HUES6 (cell line): ENCODE data around the gene SLC25A21.

ENCODE experiments used
- H3K27ac ChIP-seq: 2 replicates; pipeline ENCODE4 v1.7.0; 2013; ENCODE audit warnings: low read depth, mild to moderate bottlenecking, low read length, inconsistent platforms
- H3K27me3 ChIP-seq: 2 replicates; pipeline ENCODE4 v1.6.1; 2013; ENCODE audit warnings: low read length; ENCODE audit not compliant: control insufficient read depth, insufficient read depth
- H3K36me3 ChIP-seq: 2 replicates; pipeline ENCODE4 v1.6.1; 2013; ENCODE audit warnings: low read length; ENCODE audit not compliant: control insufficient read depth, insufficient read depth
- H3K4me1 ChIP-seq: 2 replicates; pipeline ENCODE4 v1.6.1; 2013; ENCODE audit warnings: low read length; ENCODE audit not compliant: control insufficient read depth, insufficient read depth
- H3K4me3 ChIP-seq: 2 replicates; pipeline ENCODE4 v1.5.1; 2013; ENCODE audit warnings: low read depth, low read length
- H3K9ac ChIP-seq: one replicate; pipeline ENCODE4 v1.6.1; 2013; ENCODE audit warnings: mild to moderate bottlenecking, low read length
- H3K9me3 ChIP-seq: 2 replicates; pipeline ENCODE4 v1.6.1; 2013; ENCODE audit warnings: low read depth, low read length; ENCODE audit not compliant: control insufficient read depth, insufficient read depth

The SLC25A21 gene

DNA sequence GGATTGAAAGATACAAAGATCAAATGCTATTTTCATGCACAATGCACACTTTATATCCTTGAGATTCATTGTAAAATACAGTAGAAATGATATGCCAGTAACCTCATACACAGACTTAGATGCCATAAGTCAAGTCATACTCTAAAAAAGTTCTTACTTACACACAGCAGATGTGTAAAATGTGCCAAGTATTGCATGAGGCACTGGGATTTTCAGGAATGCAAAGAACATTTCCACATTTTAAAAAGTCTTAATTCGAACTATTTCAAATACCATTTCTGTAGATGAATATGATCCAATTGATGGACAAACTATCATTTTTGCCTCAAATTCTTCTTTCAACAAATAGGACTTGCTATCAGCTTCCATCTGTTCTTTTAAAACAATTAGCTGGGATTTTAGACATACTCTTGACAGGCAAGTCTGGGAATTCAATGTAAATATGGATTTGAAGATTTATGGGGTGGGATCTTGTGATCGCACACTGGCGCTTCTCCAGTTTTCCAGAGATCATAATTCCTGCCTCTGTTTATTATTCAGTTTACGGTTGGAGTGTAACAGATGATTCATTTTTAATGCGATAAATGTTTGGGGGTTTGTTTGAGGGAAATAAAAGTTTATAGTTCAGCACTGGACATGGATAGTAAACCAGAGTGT is 326.9 kb downstream of the SLC25A21 start:
- no peaks in the 10 kb centered on the region for H3K27me3 ChIP-seq
- no peak overlapping the region for H3K27ac ChIP-seq
- no peak overlapping the region for H3K9ac ChIP-seq
- H3K4me1 ChIP-seq: 0 out of 2 replicates have a peak, but pooled peaks cover 7% of the 10 kb centered on the region
- no peaks in the 10 kb centered on the region for H3K36me3 ChIP-seq
- no peaks in the 10 kb centered on the region for H3K9me3 ChIP-seq
- no peak overlapping the region for H3K4me3 ChIP-seq

DNA sequence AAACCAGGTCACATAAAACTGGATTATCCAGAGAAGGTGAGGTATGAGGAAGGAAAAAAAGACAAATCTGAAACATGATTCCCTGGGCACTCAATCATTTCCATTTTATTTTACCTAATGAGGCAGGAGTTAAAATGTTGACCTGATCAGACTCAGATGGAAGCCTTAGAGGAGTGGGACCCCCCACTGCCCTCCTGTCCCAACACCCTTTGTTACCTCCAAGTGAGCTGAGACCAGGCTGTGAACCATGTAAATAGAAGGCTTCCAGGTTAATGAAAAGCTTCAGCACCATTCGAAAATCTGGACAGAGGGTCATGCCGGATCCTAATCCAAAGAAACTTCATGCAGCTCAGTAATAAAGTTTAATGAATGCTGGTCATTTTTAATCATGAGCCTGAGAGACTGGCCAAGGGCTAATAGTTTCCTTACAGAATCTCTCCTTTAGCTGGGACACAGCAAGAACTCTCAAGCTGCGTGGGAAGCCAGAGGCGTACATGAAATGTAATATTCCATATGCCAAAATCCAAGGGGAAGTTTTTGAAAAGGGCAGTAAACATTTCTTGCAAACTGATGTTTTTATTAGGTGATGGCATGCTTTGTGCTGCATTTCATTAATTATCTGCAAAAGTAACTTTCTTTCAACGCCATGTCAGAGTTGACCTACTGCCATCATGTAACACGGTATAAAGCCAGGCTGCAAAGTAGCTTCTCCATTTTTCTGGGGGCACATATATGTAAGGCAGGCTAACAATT is 327.8 kb downstream of the SLC25A21 start:
- H3K36me3 ChIP-seq: no peaks in the 10 kb centered on the region
- H3K27me3 ChIP-seq: no peaks in the 10 kb centered on the region
- H3K4me3 ChIP-seq: no peak overlapping the region
- H3K9ac ChIP-seq: no peak overlapping the region
- 0 out of 2 replicates have a peak, but pooled peaks cover 7% of the 10 kb centered on the region for H3K4me1 ChIP-seq
- H3K27ac ChIP-seq: no peak overlapping the region
- H3K9me3 ChIP-seq: no peaks in the 10 kb centered on the region

DNA sequence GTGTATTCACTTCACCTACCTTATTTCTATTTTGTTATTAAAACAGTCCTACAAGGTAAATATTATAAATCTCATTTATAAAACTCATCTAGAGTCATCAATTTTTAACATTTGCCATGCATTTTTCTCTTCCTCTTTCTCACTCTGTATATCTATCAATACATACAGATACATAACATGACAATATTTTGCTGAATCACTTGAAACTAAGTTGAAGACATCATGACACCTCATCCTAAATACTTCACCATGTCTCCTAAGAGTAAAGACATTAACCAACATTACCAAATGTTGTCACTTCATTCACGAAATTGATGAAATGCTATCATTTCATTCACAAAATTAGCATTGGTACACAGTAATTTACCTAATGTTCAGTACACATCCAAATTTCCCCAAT is 329.0 kb downstream of the SLC25A21 start:
- Histone ChIP-seq H3K36me3 (no peaks in the 10 kb centered on the region), H3K9me3 (no peaks in the 10 kb centered on the region), H3K4me3 (no peak overlapping the region), H3K4me1 (0 out of 2 replicates have a peak, but pooled peaks cover 7% of the 10 kb centered on the region), H3K9ac (no peak overlapping the region), H3K27me3 (no peaks in the 10 kb centered on the region), H3K27ac (no peak overlapping the region)

DNA sequence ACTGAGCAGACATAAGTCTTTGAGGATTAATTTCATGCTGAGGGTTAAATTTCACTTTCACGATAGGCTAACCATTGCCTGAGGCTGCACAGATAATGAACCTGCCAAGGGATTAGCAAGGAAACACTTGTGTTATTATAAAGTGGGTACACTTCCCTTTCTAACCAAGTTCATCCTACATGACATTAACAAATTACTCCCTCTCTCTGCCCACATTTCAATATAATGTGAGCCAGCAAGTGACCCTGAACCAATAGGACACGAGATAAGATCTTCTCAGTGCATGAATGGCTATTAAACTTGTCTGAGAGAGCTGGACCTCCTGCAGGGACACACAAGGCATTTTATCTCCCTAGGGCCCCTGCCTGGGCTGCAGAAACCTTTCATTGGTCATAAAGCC is 337.3 kb downstream of the SLC25A21 start:
- Histone ChIP-seq H3K9ac (no peak overlapping the region), H3K9me3 (no peaks in the 10 kb centered on the region), H3K27me3 (no peaks in the 10 kb centered on the region), H3K4me1 (0 out of 2 replicates have a peak, but pooled peaks cover 8% of the 10 kb centered on the region), H3K36me3 (no peaks in the 10 kb centered on the region), H3K4me3 (no peak overlapping the region), H3K27ac (no peak overlapping the region)

DNA sequence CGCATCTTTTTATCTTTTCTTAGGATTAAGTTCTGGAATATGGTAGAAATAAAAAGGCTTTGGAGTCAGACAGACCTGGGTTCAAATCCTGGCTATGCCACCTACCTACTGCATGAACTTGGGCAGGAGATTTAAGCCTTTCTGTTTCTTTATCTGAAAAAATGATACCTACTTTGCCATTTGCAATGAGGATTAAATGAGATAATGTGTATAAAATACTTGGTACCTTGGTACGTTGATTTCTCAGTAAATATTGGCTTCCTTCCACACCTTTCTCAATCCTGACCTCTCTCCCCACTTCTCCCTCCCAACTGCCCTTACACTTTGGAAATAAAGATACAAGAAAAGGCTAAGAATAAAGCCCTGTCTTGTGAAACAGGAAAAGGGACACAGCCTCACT is 338.1 kb downstream of the SLC25A21 start:
- no peak overlapping the region for H3K9ac ChIP-seq

DNA sequence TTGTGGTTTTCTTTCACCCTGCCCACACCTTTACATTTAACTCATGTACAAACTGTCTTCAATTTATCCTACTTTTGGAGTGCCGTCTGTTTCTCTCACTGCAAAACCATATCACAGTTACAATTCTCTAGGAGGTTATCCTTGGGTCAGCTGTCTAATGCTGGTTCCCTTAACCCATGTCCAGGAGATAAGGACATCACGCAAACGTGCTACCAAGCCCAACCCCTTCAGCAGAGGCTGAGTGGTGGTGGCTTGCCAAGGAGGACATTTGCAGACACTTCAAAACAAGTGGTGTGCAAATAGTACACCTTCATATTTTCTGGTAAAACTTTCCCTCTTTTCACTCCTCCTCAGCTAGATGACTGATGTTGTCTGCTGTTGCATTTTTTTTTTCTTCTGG is 342.9 kb downstream of the SLC25A21 start:
- H3K27ac ChIP-seq: no peak overlapping the region
- H3K4me1 ChIP-seq: peaks cover 15% of the 10 kb centered on the region; the same call in 1 of the 2 replicates
- no peak overlapping the region for H3K9ac ChIP-seq
- H3K27me3 ChIP-seq: no peaks in the 10 kb centered on the region
- H3K4me3 ChIP-seq: no peak overlapping the region
- no peaks in the 10 kb centered on the region for H3K9me3 ChIP-seq
- H3K36me3 ChIP-seq: no peaks in the 10 kb centered on the region

More for the DNA sequence above, 338.1 kb downstream of the SLC25A21 start:
- Histone ChIP-seq H3K27ac (no peak overlapping the region), H3K9me3 (no peaks in the 10 kb centered on the region), H3K36me3 (no peaks in the 10 kb centered on the region), H3K27me3 (no peaks in the 10 kb centered on the region), H3K4me3 (no peak overlapping the region), H3K4me1 (0 out of 2 replicates have a peak, but pooled peaks cover 8% of the 10 kb centered on the region)

DNA sequence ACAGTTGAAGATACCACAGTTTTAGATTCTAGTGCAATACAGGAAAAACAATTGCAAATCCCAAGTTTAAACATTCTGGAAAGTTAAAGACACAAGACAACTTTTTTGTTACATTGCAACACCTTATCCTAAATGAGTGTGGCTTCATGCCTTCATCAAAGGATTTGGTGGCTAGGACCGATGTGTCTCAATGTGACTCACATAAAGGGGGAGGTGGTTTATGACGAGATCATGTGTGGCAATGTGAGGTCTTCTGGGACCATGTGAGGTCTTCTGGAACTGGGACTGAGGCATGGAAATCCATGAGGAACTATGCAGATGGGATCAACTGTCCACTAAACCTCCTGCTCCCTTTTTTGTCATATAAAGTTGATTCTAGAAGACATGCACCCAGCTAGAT is 344.5 kb downstream of the SLC25A21 start:
- H3K9me3 ChIP-seq: no peaks in the 10 kb centered on the region

DNA sequence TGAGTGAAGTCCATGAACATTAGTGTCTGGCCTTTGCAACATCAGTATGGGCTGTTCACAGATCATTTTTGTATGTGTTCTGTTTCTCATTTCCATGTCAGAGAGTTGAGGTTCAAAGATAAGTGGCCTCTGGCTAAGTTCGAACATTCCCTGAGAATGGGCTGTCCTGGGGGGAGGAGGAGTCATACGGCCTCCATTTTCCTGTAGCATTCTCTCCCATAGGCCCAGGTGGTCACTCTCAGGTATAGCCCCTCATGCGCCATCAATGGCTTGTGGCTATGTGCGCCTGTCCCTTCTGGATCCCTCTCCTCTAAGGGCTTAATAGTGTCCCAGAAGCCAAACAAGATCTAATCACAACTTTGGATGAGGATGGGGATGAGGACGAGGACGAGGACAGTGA is 345.8 kb downstream of the SLC25A21 start:
- no peaks in the 10 kb centered on the region for H3K9me3 ChIP-seq
- no peaks in the 10 kb centered on the region for H3K36me3 ChIP-seq
- H3K4me3 ChIP-seq: no peak overlapping the region
- peaks cover 15% of the 10 kb centered on the region; the same call in 1 of the 2 replicates for H3K4me1 ChIP-seq
- no peak overlapping the region for H3K9ac ChIP-seq
- H3K27ac ChIP-seq: no peak overlapping the region
- no peaks in the 10 kb centered on the region for H3K27me3 ChIP-seq

More for the DNA sequence above, 344.5 kb downstream of the SLC25A21 start:
- Histone ChIP-seq H3K4me1 (peaks cover 15% of the 10 kb centered on the region; the same call in 1 of the 2 replicates), H3K36me3 (no peaks in the 10 kb centered on the region), H3K27me3 (no peaks in the 10 kb centered on the region), H3K9ac (no peak overlapping the region), H3K27ac (no peak overlapping the region), H3K4me3 (no peak overlapping the region)

DNA sequence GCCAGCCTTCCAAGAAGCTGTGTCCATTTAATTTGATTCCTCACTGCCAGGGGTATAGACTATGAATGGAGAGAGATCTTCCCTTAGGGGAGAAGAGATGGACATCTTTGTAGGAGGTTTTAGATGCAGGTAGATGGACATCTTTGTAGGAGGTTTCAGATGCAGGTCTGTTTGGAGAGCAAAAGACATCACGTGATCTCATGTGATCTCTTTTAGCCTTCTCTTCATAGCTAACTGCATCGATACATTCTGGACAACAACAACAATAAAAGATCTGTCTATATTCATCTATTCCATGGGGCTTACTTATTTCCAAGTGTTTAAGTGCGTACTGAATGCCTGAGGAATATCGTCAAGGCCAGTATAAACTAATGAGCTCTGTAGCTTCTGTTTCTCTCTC is 347.6 kb downstream of the SLC25A21 start:
- Histone ChIP-seq H3K9ac (no peak overlapping the region), H3K9me3 (no peaks in the 10 kb centered on the region), H3K27ac (no peak overlapping the region), H3K36me3 (no peaks in the 10 kb centered on the region), H3K4me1 (peaks cover 15% of the 10 kb centered on the region; the same call in 1 of the 2 replicates), H3K27me3 (no peaks in the 10 kb centered on the region), H3K4me3 (no peak overlapping the region)

DNA sequence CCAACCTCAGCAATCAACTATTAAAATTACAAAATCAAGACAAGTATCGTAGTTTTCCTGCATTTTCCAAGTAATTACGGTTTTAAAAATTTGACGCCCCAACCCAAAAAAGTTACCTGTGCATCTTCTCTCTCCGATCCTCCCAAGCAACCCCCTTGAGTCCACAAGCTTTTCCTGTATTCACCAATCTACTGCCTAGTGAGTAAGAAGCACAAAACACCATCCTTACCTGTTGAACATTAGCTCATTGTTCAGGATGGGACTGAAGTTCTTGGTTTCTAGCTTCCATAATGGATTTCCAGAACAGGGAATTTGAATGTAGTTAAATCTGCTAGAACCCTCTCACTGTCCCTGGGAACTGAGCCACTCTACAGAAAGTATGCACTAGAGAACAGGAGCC is 348.8 kb downstream of the SLC25A21 start:
- no peaks in the 10 kb centered on the region for H3K9me3 ChIP-seq
- no peak overlapping the region for H3K27ac ChIP-seq
- H3K4me3 ChIP-seq: no peak overlapping the region
- no peak overlapping the region for H3K9ac ChIP-seq
- H3K27me3 ChIP-seq: no peaks in the 10 kb centered on the region
- H3K4me1 ChIP-seq: peaks cover 15% of the 10 kb centered on the region; the same call in 1 of the 2 replicates
- no peaks in the 10 kb centered on the region for H3K36me3 ChIP-seq

DNA sequence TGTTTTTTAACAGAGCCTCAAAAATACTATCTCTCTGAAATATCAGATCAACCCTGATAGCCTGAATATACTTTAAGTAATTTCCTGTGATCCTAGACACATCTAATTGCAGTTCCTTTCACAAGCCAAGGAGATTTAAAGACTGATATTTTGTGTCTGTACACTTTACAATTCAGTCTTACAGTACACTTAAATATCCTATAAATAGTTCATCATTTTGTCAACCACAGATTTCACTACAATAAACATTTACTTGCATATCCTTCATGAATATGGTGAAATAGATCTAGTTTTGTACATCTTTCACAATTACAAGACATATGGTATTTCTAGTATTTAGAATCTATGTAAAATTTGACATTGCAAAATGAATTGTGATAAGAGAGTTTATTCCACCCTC is 349.7 kb downstream of the SLC25A21 start:
- Histone ChIP-seq H3K9me3 (no peaks in the 10 kb centered on the region), H3K27me3 (no peaks in the 10 kb centered on the region), H3K4me3 (no peak overlapping the region), H3K4me1 (peaks cover 15% of the 10 kb centered on the region; the same call in 1 of the 2 replicates), H3K9ac (no peak overlapping the region), H3K27ac (no peak overlapping the region), H3K36me3 (no peaks in the 10 kb centered on the region)
